KBM-7 (cell line): ENCODE measurements around the gene ZNF492.
"Not testable (repeated sequence)": the region's sequence is repeated elsewhere in the genome, so short reads cannot be mapped to it uniquely, and the experiment has no call there.

Experiments used
- DNase-seq: peaks from one replicate; pipeline ENCODE4 v3.0.0-alpha.2; 2015
- in situ Hi-C: fragments of 300-500 bp; cut with MboI; formaldehyde crosslinking; loops from 2 replicates; pipeline ENCODE4 v1.14.3; 2020; ENCODE audit warnings: low sequenced_read_pairs, low pct_unique_long_range_greater_than_20kb, mixed read lengths

ZNF492 gene

GRCh38 chr19:22612316-22612715 lies 21.8 kb upstream of the ZNF492 start:
- in situ Hi-C loops: no loop called here
- DNase-seq: no peak

- no peak for DNase-seq
- in situ Hi-C loops: no loop called here
These were observed 17.5 kb upstream of the ZNF492 start for GRCh38 chr19:22616659-22617058.

GRCh38 chr19:22617181-22617580 lies 16.9 kb upstream of the ZNF492 start:
- DNase-seq, in situ Hi-C loops: not testable (repeated sequence)

- in situ Hi-C loops: no loop called here
These were observed 16.4 kb upstream of the ZNF492 start for GRCh38 chr19:22617614-22618320.

GRCh38 chr19:22619371-22619770 lies 14.8 kb upstream of the ZNF492 start:
- in situ Hi-C loops: no loop called here

More at GRCh38 chr19:22617614-22618320, 16.4 kb upstream of the ZNF492 start:
- DNase-seq: no peak

GRCh38 chr19:22619932-22620331 lies 14.2 kb upstream of the ZNF492 start:
- in situ Hi-C loops: no loop called here
- DNase-seq: no peak

More at GRCh38 chr19:22619371-22619770, 14.8 kb upstream of the ZNF492 start:
- DNase-seq: no peak

- no peak for DNase-seq
- in situ Hi-C loops: no loop called here
These were observed 13.7 kb upstream of the ZNF492 start for GRCh38 chr19:22620401-22620800.

GRCh38 chr19:22620912-22621311 lies 13.2 kb upstream of the ZNF492 start:
- in situ Hi-C loops: no loop called here
- no peak for DNase-seq

GRCh38 chr19:22622020-22622419 lies 12.1 kb upstream of the ZNF492 start:
- DNase-seq: no peak
- in situ Hi-C loops: no loop called here

GRCh38 chr19:22622901-22623840 lies 11.0 kb upstream of the ZNF492 start:
- DNase-seq: no peak
- in situ Hi-C loops: no loop called here

GRCh38 chr19:22623841-22624221 lies 10.3 kb upstream of the ZNF492 start:
- in situ Hi-C loops: no loop called here
- DNase-seq: no peak

GRCh38 chr19:22625266-22626035 lies 8.7 kb upstream of the ZNF492 start:
- no peak for DNase-seq
- in situ Hi-C loops: no loop called here

- no peak for DNase-seq
- in situ Hi-C loops: no loop called here
These were observed 6.6 kb upstream of the ZNF492 start for GRCh38 chr19:22627526-22627925.

- no peak for DNase-seq
- in situ Hi-C loops: no loop called here
These were observed 5.7 kb upstream of the ZNF492 start for GRCh38 chr19:22628401-22628800.

- in situ Hi-C loops: no loop called here
These were observed 315 bp downstream of the ZNF492 start for GRCh38 chr19:22634450-22634827.

GRCh38 chr19:22685493-22685892 lies 51.4 kb downstream of the ZNF492 start:
- DNase-seq, in situ Hi-C loops: not testable (repeated sequence)

More at GRCh38 chr19:22634450-22634827, 315 bp downstream of the ZNF492 start:
- no peak for DNase-seq

- DNase-seq, in situ Hi-C loops: not testable (repeated sequence)
These were observed 68.5 kb downstream of the ZNF492 start for GRCh38 chr19:22702661-22703060.

GRCh38 chr19:22703096-22703495 lies 69.0 kb downstream of the ZNF492 start:
- in situ Hi-C loops, DNase-seq: not testable (repeated sequence)

- DNase-seq: no peak
These were observed 74.9 kb downstream of the ZNF492 start for GRCh38 chr19:22708983-22709382.

More at GRCh38 chr19:22708983-22709382, 74.9 kb downstream of the ZNF492 start:
- in situ Hi-C loops: no loop called here
